ENCODE results near the gene MYOCOS.

DNA sequence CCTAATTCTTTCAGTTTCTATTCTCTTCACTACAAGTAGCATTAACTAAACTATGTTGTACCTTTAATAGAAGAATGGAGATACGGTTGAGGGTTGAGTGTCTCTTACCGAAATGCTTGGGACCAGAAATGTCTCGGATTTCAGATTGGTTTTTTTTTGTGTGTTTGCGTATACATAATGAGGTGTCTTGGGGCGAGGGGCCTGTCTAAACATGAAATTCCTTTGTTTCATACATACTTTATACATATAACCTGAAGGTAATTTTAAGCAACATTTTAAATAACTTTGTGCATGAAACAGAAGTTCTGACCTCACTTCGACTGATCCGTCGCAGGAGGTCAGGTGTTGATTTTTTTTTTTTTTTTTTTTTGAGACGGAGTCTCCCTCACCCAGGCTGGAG lies 36.3 kb upstream of the MYOCOS start:
- no peak for TF ChIP-seq POLR2A (IDR thresholded peaks at IDR 0.05; ENCODE audit: extremely low read depth, insufficient read length)
- TF ChIP-seq, protein P1, sequence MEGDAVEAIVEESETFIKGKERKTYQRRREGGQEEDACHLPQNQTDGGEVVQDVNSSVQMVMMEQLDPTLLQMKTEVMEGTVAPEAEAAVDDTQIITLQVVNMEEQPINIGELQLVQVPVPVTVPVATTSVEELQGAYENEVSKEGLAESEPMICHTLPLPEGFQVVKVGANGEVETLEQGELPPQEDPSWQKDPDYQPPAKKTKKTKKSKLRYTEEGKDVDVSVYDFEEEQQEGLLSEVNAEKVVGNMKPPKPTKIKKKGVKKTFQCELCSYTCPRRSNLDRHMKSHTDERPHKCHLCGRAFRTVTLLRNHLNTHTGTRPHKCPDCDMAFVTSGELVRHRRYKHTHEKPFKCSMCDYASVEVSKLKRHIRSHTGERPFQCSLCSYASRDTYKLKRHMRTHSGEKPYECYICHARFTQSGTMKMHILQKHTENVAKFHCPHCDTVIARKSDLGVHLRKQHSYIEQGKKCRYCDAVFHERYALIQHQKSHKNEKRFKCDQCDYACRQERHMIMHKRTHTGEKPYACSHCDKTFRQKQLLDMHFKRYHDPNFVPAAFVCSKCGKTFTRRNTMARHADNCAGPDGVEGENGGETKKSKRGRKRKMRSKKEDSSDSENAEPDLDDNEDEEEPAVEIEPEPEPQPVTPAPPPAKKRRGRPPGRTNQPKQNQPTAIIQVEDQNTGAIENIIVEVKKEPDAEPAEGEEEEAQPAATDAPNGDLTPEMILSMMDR (IDR thresholded peaks at IDR 0.05; ENCODE audit: low read depth, low read length) = no peak
- no peak for TF ChIP-seq MAX (IDR thresholded peaks at IDR 0.05; ENCODE audit: low read depth, low read length)

All from NB4 (cell line).